GM19238 (cell line): Measurements from ENCODE around the gene BRWD1.
"Not testable (repeated sequence)": the region's sequence is repeated elsewhere in the genome, so short reads cannot be mapped to it uniquely, and the experiment has no call there.

ENCODE experiments used
- DNase-seq: peaks from one replicate; pipeline ENCODE4 v3.0.0; 2011; ENCODE audit warnings: low spot score; ENCODE audit not compliant: insufficient read length

The BRWD1 gene

DNA sequence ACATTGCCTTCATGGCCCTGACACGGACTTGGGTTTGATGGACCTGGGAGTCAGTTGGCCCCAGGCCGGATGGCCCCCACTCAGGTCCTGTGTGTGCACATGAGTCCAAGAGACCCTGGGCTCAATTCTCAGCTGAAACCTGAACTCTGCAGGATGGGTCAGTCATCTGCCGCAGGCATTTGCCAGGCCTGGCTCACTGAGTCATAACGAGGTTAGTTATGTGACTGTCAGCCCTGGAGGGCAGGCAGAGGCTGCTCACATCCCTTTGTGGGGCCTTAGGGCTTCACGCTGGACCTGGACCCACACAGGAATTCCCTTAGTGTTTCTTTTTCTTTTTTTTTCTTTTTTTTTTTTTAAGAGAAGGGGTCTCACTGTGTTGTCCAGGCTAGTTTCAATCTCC is 176.7 kb downstream of the BRWD1 start:
- no peak for DNase-seq

DNA sequence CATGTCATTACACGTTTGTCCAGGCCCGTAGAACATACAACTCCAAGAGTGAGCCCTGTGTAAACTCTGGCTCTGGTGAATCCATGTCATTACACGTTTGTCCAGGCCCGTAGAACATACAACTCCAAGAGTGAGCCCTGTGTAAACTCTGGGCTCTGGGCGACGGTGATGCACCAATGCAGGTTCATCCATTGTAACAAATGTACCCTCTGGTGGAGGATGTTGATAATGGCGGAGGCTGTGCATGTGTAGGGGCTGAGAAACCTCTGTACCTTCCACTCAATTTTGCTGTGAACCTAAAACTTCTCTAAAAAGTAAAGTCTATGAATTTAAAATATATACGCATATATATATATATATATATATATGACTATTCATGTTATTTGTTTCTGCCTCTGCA is 177.3 kb downstream of the BRWD1 start:
- DNase-seq = not testable (repeated sequence)

DNA sequence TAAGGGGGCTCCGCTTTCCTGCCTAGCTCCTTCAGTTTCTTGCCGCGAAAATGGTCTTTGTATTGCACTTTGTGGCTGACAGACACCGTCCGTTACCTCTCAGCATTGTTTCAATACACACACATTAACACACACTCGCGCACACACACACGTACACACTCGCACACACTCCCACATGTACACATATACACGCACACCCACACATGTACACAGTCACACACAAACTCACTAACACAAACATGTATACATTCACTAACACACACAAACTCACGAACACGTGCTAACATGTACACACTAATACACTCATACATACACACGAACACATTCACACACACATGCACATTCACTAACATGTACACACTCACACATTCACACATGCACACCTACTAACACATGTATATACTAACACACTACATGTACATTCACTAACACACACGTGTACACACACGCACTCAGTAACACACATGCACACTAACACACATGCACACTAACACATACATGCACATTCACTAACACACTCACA is 179.1 kb downstream of the BRWD1 start:
- no peak for DNase-seq
